ENCODE results near the gene VPS16.

DNA sequence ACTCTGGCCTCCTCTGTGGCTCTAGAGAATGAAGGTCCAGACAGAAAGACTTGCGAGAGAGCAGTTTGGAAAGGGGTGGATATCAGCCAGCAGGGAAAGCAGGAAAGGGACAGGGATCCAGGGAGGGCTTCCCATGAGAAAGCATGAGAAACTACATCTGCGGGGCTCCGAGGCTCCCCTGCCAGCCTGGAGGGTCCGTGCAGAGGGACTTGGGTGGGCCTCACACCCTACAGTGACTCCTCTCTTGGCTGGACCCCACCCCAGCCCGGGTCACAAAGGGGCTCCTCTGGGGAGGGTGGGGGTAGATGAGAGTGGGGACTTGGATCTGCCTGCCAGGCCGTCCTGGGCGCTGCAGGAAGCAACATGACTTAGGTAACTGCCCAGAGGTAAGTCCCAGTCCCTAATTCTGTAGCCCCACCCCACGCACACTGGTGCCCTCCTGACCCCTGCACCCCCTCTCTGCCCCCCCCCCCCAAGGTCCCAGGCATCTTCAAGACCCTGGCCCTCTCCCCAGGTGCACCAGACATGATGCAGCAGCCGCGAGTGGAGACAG, 24.4 kb upstream of the VPS16 start, which contains the start of gene TMEM239:
- TF ChIP-seq POLR2A (IDR thresholded peaks at IDR 0.05), result no peak
- TF ChIP-seq, protein P1, sequence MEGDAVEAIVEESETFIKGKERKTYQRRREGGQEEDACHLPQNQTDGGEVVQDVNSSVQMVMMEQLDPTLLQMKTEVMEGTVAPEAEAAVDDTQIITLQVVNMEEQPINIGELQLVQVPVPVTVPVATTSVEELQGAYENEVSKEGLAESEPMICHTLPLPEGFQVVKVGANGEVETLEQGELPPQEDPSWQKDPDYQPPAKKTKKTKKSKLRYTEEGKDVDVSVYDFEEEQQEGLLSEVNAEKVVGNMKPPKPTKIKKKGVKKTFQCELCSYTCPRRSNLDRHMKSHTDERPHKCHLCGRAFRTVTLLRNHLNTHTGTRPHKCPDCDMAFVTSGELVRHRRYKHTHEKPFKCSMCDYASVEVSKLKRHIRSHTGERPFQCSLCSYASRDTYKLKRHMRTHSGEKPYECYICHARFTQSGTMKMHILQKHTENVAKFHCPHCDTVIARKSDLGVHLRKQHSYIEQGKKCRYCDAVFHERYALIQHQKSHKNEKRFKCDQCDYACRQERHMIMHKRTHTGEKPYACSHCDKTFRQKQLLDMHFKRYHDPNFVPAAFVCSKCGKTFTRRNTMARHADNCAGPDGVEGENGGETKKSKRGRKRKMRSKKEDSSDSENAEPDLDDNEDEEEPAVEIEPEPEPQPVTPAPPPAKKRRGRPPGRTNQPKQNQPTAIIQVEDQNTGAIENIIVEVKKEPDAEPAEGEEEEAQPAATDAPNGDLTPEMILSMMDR (IDR thresholded peaks at IDR 0.05), result no peak
- no peak for TF ChIP-seq POLR2AphosphoS5 (IDR thresholded peaks at IDR 0.05)

Data from gastroesophageal sphincter (tissue), 3 donors.